ENCODE measurements around the gene VSIG1. TPM values are rescaled to one million over a fixed set of nuclear protein-coding genes. Genes with fewer than 3 reads are reported as not detected.

Gene VSIG1
- total RNA-seq, 1 experiment from 2014 or later = 0.07 TPM

DNA sequence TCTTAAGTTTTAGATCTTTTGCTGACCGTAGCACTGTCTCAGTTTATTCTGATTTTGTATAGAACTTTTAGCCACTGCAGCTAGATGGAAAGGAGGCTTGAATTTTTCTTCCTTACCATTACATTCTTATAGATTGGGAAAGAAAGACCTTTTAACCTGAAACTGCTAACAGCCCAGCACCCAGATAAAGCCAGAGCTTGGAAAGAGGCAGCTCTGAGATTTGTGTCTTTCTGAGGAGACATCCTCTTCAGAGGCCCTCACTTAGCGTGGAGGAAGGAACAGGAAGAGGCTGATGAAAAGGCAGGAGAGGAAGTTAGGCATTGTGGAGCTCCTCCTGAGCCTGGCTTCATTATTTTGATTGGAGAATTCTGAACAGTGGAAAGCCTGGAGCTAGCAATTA, 81.8 kb downstream of the VSIG1 start:
- no peak for TF ChIP-seq EGR1 (IDR thresholded peaks at IDR 0.05; ENCODE audit: low read depth)
- no peak for TF ChIP-seq ZBTB33 (IDR thresholded peaks at IDR 0.05; ENCODE audit: extremely low read depth, insufficient replicate concordance, low read length)
- no peak for TF ChIP-seq CTCF (IDR thresholded peaks at IDR 0.05 in 2 of 3, conservative IDR thresholded peaks at IDR 0.05 in 1 of 3; ENCODE audit: borderline replicate concordance in 1 of 3, insufficient read depth in 1 of 3, low read depth in 2 of 3, low read length in 2 of 3)
- TF ChIP-seq EZH2 (IDR thresholded peaks at IDR 0.05) = no peak
- no peak for TF ChIP-seq ZNF274 (IDR thresholded peaks at IDR 0.05; ENCODE audit: low read depth, low read length)
- no peak for TF ChIP-seq CBX3 (IDR thresholded peaks at IDR 0.05; ENCODE audit: low read depth)
- no peak for TF ChIP-seq YY1 (IDR thresholded peaks at IDR 0.05; ENCODE audit: extremely low read depth, insufficient replicate concordance, low read depth, low read length)
- TF ChIP-seq JUND (IDR thresholded peaks at IDR 0.05) = no peak
- TF ChIP-seq SP1 (IDR thresholded peaks at IDR 0.05; ENCODE audit: low read depth) = no peak
- no peak for TF ChIP-seq POLR2AphosphoS5 (IDR thresholded peaks at IDR 0.05; ENCODE audit: low read depth, low read length)
- TF ChIP-seq, protein P1, sequence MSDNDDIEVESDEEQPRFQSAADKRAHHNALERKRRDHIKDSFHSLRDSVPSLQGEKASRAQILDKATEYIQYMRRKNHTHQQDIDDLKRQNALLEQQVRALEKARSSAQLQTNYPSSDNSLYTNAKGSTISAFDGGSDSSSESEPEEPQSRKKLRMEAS (IDR thresholded peaks at IDR 0.05) = no peak
- no peak for TF ChIP-seq ELF1 (IDR thresholded peaks at IDR 0.05; ENCODE audit: borderline replicate concordance, low read depth)
- TF ChIP-seq RAD21 (IDR thresholded peaks at IDR 0.05; ENCODE audit: low read depth) = no peak
- no peak for TF ChIP-seq EZH2phosphoT487 (IDR thresholded peaks at IDR 0.05; ENCODE audit: borderline replicate concordance)
- TF ChIP-seq, protein P2, sequence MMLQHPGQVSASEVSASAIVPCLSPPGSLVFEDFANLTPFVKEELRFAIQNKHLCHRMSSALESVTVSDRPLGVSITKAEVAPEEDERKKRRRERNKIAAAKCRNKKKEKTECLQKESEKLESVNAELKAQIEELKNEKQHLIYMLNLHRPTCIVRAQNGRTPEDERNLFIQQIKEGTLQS (IDR thresholded peaks at IDR 0.05) = no peak
- TF ChIP-seq CEBPB (IDR thresholded peaks at IDR 0.05; ENCODE audit: low read depth) = no peak
- no peak for TF ChIP-seq REST (IDR thresholded peaks at IDR 0.05; ENCODE audit: low read depth)
- no peak for TF ChIP-seq FOSL1 (IDR thresholded peaks at IDR 0.05; ENCODE audit: low read depth)
- no peak for TF ChIP-seq ZFX (IDR thresholded peaks at IDR 0.05)
- no peak overlapping the region for H3K4me2 ChIP-seq (ENCODE audit: low read length)
- ATAC-seq (no peak), DNase-seq (ENCODE audit: low read depth, low spot score) (no peak)
- H3K27me3 ChIP-seq (ENCODE audit: insufficient read depth, low read length) = no peaks in the 10 kb centered on the region
- ChIA-PET CTCF (no interaction called here), POLR2A (no interaction called here), RAD21 (ENCODE audit: low non-redundant PET in 1 of 2, low total read pairs in 2 of 2, uncharacterized antibody in 2 of 2, unreplicated experiment in 2 of 2) (no interaction called here)
- no peak overlapping the region for H2AFZ ChIP-seq (ENCODE audit: low read depth, low read length, poor library complexity, severe bottlenecking)
- H3K9me3 ChIP-seq (ENCODE audit: control insufficient read depth in 1 of 2, insufficient read depth in 1 of 2, low read depth in 1 of 2, low read length in 2 of 2) = no peaks in the 10 kb centered on the region
- BruUV-seq (replicated peaks) = no TSS peak
- no peaks in the 10 kb centered on the region for H3K9me2 ChIP-seq (ENCODE audit: insufficient read depth)
- H3K4me3 ChIP-seq (replicated peaks in 1 of 2; ENCODE audit: low read depth in 1 of 2, low read length in 2 of 2) = no peak overlapping the region
- no peak overlapping the region for H3K9ac ChIP-seq (ENCODE audit: low read length)
- H3K27ac ChIP-seq (ENCODE audit: low read depth, low read length) = no peak overlapping the region
- H3K4me1 ChIP-seq (ENCODE audit: control insufficient read depth in 1 of 2, insufficient read depth in 2 of 2, low read length in 2 of 2) = peaks cover 0 to 7% of the 10 kb centered on the region in 2 experiments; a peak in 2 of 4 replicates
- intact Hi-C loops (cut with micrococcal nuclease) = no loop called here
- H4K20me1 ChIP-seq (ENCODE audit: insufficient read depth) = no peaks in the 10 kb centered on the region
- H3K79me2 ChIP-seq (ENCODE audit: insufficient read depth, low read length) = no peaks in the 10 kb centered on the region
- no peaks in the 10 kb centered on the region for H3K36me3 ChIP-seq (ENCODE audit: control insufficient read depth in 1 of 2, insufficient read depth in 2 of 2, low read length in 2 of 2)

Data from HCT116 (cell line).